CD14-positive monocyte (primary cell): Measurements from ENCODE around the gene CMTM4. TPM values are rescaled to one million over a fixed set of nuclear protein-coding genes. Genes with fewer than 3 reads are reported as not detected.
A peak's percentile ranks its signal among the peaks of the same experiment; 100 is the strongest.

ENCODE experiments used
- DNase-seq, 3 donors: peaks; one replicate each; pipeline ENCODE4 v3.0.0-alpha.2; 2011 to 2022
- H2AFZ ChIP-seq: 2 replicates; pipeline ENCODE4 v1.6.0; 2012; ENCODE audit warnings: mild to moderate bottlenecking, low read depth, low read length, inconsistent platforms; ENCODE audit not compliant: insufficient read depth, poor library complexity, severe bottlenecking
- H3K27ac ChIP-seq, 2 donors: 1 replicate in 1 of 2; 2 replicates in 1 of 2; pipeline ENCODE4 v1.5.1; 2012 to 2013; ENCODE audit warnings: low read length in 2 of 2, control low read depth in 1 of 2, inconsistent platforms in 1 of 2, low read depth in 1 of 2, mild to moderate bottlenecking in 1 of 2
- H3K27me3 ChIP-seq, 2 donors: one replicate each; pipeline versions ENCODE4 v1.6.0 to v1.6.1; 2011 to 2013; ENCODE audit warnings: low read length in 2 of 2; ENCODE audit not compliant: control insufficient read depth in 2 of 2, insufficient read depth in 2 of 2
- H3K36me3 ChIP-seq, 2 donors: replicated peaks in 1 of 2; 1 replicate in 1 of 2; 2 replicates in 1 of 2; pipeline versions ENCODE4 v1.5.1 to v1.6.1; 2012 to 2013; ENCODE audit warnings: low read length in 2 of 2, control low read depth in 1 of 2, inconsistent platforms in 1 of 2, mild to moderate bottlenecking in 1 of 2; ENCODE audit not compliant: insufficient read depth in 2 of 2, control insufficient read depth in 1 of 2
- H3K4me1 ChIP-seq, 2 donors: 1 replicate in 1 of 2; 2 replicates in 1 of 2; pipeline versions ENCODE4 v1.5.1 to v1.6.1; 2012 to 2013; ENCODE audit warnings: low read length in 2 of 2, control low read depth in 1 of 2, inconsistent platforms in 1 of 2, mild to moderate bottlenecking in 1 of 2, moderate library complexity in 1 of 2; ENCODE audit not compliant: insufficient read depth in 2 of 2, control insufficient read depth in 1 of 2
- H3K4me2 ChIP-seq: replicated peaks from 2 replicates; pipeline ENCODE3; 2012; ENCODE audit warnings: low read length, moderate library complexity, mild to moderate bottlenecking; ENCODE audit not compliant: poor library complexity, severe bottlenecking; ENCODE audit errors: extremely low read depth
- H3K4me3 ChIP-seq, 3 experiments: fragments of 200-600 bp in 1 of 3; sonication (generic) in 1 of 3; replicated peaks in 1 of 3; 1 replicate in 2 of 3; 2 replicates in 1 of 3; pipeline ENCODE4 v1.5.1; 2011 to 2013; ENCODE audit warnings: low read length in 3 of 3, mild to moderate bottlenecking in 3 of 3, control low read depth in 2 of 3, low read depth in 2 of 3, inconsistent platforms in 1 of 3, moderate library complexity in 1 of 3
- H3K79me2 ChIP-seq: 2 replicates; pipeline ENCODE4 v1.6.0; 2012; ENCODE audit warnings: mild to moderate bottlenecking, control low read depth, inconsistent platforms, low read length, moderate library complexity; ENCODE audit not compliant: insufficient read depth
- H3K9ac ChIP-seq: 2 replicates; pipeline ENCODE4 v1.6.0; 2017; ENCODE audit warnings: low read length, mild to moderate bottlenecking; ENCODE audit not compliant: insufficient read depth, poor library complexity, severe bottlenecking
- H3K9me3 ChIP-seq, 2 donors: replicated peaks in 1 of 2; 1 replicate in 1 of 2; 2 replicates in 1 of 2; pipeline versions ENCODE4 v1.5.1 to v1.6.1; 2012 to 2013; ENCODE audit warnings: low read length in 2 of 2, control low read depth in 1 of 2; ENCODE audit not compliant: control insufficient read depth in 1 of 2, insufficient read depth in 1 of 2
- H4K20me1 ChIP-seq: 2 replicates; pipeline ENCODE4 v1.6.0; 2012; ENCODE audit warnings: mild to moderate bottlenecking, low read length, control low read depth, moderate library complexity; ENCODE audit not compliant: insufficient read depth
- H3K27ac Mint-ChIP-seq, 7 donors: one replicate each; pipeline ENCODE4 v1.8.0; 2020; ENCODE audit warnings: mild to moderate bottlenecking in 7 of 7, mixed read lengths in 7 of 7, moderate library complexity in 6 of 7, inconsistent platforms in 2 of 7
- H3K27me3 Mint-ChIP-seq, 3 donors: one replicate each; pipeline ENCODE4 v1.8.0; 2021 to 2022; ENCODE audit warnings: low read depth in 3 of 3, mild to moderate bottlenecking in 3 of 3, mixed read lengths in 3 of 3, moderate library complexity in 3 of 3, inconsistent platforms in 1 of 3
- H3K36me3 Mint-ChIP-seq, 2 donors: one replicate each; pipeline ENCODE4 v1.8.0; 2020; ENCODE audit warnings: mixed read lengths in 2 of 2, inconsistent platforms in 1 of 2, mild to moderate bottlenecking in 1 of 2
- H3K4me1 Mint-ChIP-seq: one replicate; pipeline ENCODE4 v1.8.0; 2020; ENCODE audit warnings: mild to moderate bottlenecking, mixed read lengths
- H3K4me3 Mint-ChIP-seq, 2 donors: one replicate each; pipeline ENCODE4 v1.8.0; 2020; ENCODE audit warnings: mild to moderate bottlenecking in 2 of 2, mixed read lengths in 2 of 2, moderate library complexity in 1 of 2
- H3K9me3 Mint-ChIP-seq, 7 donors: one replicate each; pipeline ENCODE4 v1.8.0; 2020 to 2022; ENCODE audit warnings: mixed read lengths in 7 of 7, mild to moderate bottlenecking in 6 of 7, moderate library complexity in 6 of 7, inconsistent platforms in 2 of 7
- CTCF ChIP-seq: fragments of 200-600 bp; IDR thresholded peaks from one replicate; pipeline ENCODE4 v1.8.0; 2022; ENCODE audit warnings: antibody characterized with exemption, mild to moderate bottlenecking
- WGBS: methylation state at CpG from one replicate; pipeline ENCODE4 v1.1.5; 2013; ENCODE audit warnings: missing lambda C conversion rate; ENCODE audit not compliant: insufficient coverage; 5-methylcytosine and 5-hydroxymethylcytosine counted together
- intact Hi-C, 2 donors: fragments of 100-400 bp; cut with micrococcal nuclease; formaldehyde crosslinking; loops; one replicate each; pipeline versions ENCODE4 v1.15.0 to v1.15.1; 2023
- polyA plus RNA-seq, 3 donors: library from polyadenylated mRNA; depleted of rRNA in 1 of 3; unstranded in 2 of 3; stranded (reverse) in 1 of 3; fragments of 300-500 nt in 2 of 3; fragments of >200 nt in 1 of 3; fragmentation: Illumina TruSeq in 2 of 3; gene quantifications; 1 replicate in 2 of 3; 2 replicates in 1 of 3; pipeline ENCODE4 v1.2.3, GENCODE V29; 2012 to 2021

Gene CMTM4
- polyA plus RNA-seq, 3 donors: 0.41 to 21.2 (median 0.45) TPM

- no peak for TF ChIP-seq CTCF
- no peak overlapping the region for H3K27ac ChIP-seq
- no peak overlapping the region for H3K9ac ChIP-seq
- Mint-ChIP-seq H3K36me3 (peaks cover 6 to 8% of the 10 kb centered on the region in 2 donors), H3K27ac (peak overlapping the region in 2 of 7 donors; percentile 26 to 43), H3K4me3 (no peak overlapping the region), H3K27me3 (peaks cover 0 to 2% (median 0%) of the 10 kb centered on the region in 3 donors), H3K9me3 (no peaks in the 10 kb centered on the region), H3K4me1 (peaks cover 3% of the 10 kb centered on the region)
- peaks cover 7 to 11% of the 10 kb centered on the region in 2 donors for H3K36me3 ChIP-seq
- H3K9me3 ChIP-seq: no peaks in the 10 kb centered on the region
- no peaks in the 10 kb centered on the region for H3K27me3 ChIP-seq
- no peak overlapping the region for H2AFZ ChIP-seq
- H4K20me1 ChIP-seq: peaks cover 34% of the 10 kb centered on the region
- WGBS: no CpG with 5 or more reads among the region's 3 CpGs
- intact Hi-C loops: no loop called here
- no peak overlapping the region for H3K4me3 ChIP-seq
- peaks cover 56% of the 10 kb centered on the region for H3K79me2 ChIP-seq
- no peak for DNase-seq
- H3K4me2 ChIP-seq: no peak overlapping the region
- no peaks in the 10 kb centered on the region for H3K4me1 ChIP-seq
These were observed 55.7 kb downstream of the CMTM4 start for GRCh38 chr16:66640724-66641314.

GRCh38 chr16:66639091-66639885 lies 57.3 kb downstream of the CMTM4 start:
- Mint-ChIP-seq H3K9me3 (no peaks in the 10 kb centered on the region), H3K27ac (no peak overlapping the region), H3K4me1 (peaks cover 3% of the 10 kb centered on the region), H3K4me3 (no peak overlapping the region), H3K27me3 (peaks cover 0 to 2% (median 0%) of the 10 kb centered on the region in 3 donors), H3K36me3 (peaks cover 18 to 19% of the 10 kb centered on the region in 2 donors)
- 95% methylated on average over 2 of the region's 6 CpGs for WGBS
- intact Hi-C loops: no loop called here
- H3K27me3 ChIP-seq: no peaks in the 10 kb centered on the region
- no peaks in the 10 kb centered on the region for H3K9me3 ChIP-seq
- H3K4me1 ChIP-seq: no peaks in the 10 kb centered on the region
- peaks cover 14 to 27% of the 10 kb centered on the region in 2 donors for H3K36me3 ChIP-seq
- TF ChIP-seq CTCF: no peak
- no peak overlapping the region for H3K4me3 ChIP-seq
- H3K9ac ChIP-seq: no peak overlapping the region
- peaks cover 28% of the 10 kb centered on the region for H4K20me1 ChIP-seq
- H2AFZ ChIP-seq: no peak overlapping the region
- DNase-seq: no peak
- H3K79me2 ChIP-seq: peaks cover 44% of the 10 kb centered on the region
- no peak overlapping the region for H3K27ac ChIP-seq
- no peak overlapping the region for H3K4me2 ChIP-seq
